HepG2 (cell line): ENCODE measurements around the gene MVB12A. TPM values are rescaled to one million over a fixed set of nuclear protein-coding genes. Genes with fewer than 3 reads are reported as not detected.

Experiments
- BRF2 ChIP-seq: sonication (generic); formaldehyde crosslinking; IDR thresholded peaks from 2 replicates; pipeline ENCODE4 v1.8.1; 2022; ENCODE audit warnings: mild to moderate bottlenecking, missing genetic modification reagents
- E2F1 ChIP-seq: sonication (generic); formaldehyde crosslinking; IDR thresholded peaks from 2 replicates; pipeline ENCODE4 v1.5.0; 2020; ENCODE audit warnings: missing genetic modification reagents
- HNF4A ChIP-seq: sonication (generic); formaldehyde crosslinking; IDR thresholded peaks from 2 replicates; pipeline ENCODE4 v1.4.0; 2020; ENCODE audit warnings: missing genetic modification reagents
- KAT7 ChIP-seq: IDR thresholded peaks from 2 replicates; pipeline ENCODE4 v1.6.1; 2018; ENCODE audit warnings: borderline replicate concordance, missing compliant biosample characterization
- MXD1 ChIP-seq: sonication (generic); formaldehyde crosslinking; IDR thresholded peaks from 2 replicates; pipeline ENCODE4 v1.4.0; 2020; ENCODE audit warnings: mild to moderate bottlenecking, missing genetic modification reagents
- NFE2L1 ChIP-seq: sonication (generic); formaldehyde crosslinking; IDR thresholded peaks from 2 replicates; pipeline ENCODE4 v1.4.0; 2020; ENCODE audit warnings: missing genetic modification reagents, mild to moderate bottlenecking, borderline replicate concordance
- PLRG1 ChIP-seq: fragments of 450-650 bp; conservative IDR thresholded peaks from 2 replicates; pipeline ENCODE4 v1.6.1; 2016
- POGZ ChIP-seq: sonication (generic); formaldehyde crosslinking; IDR thresholded peaks from 2 replicates; pipeline ENCODE4 v1.4.0; 2020; ENCODE audit warnings: mild to moderate bottlenecking, missing genetic modification reagents
- RBFOX2 ChIP-seq: fragments of 200-400 bp; formaldehyde crosslinking; IDR thresholded peaks from 2 replicates; pipeline ENCODE4 v1.6.1; 2017; ENCODE audit warnings: low read depth, mild to moderate bottlenecking, low read length
- ZFP62 ChIP-seq: sonication (generic); formaldehyde crosslinking; IDR thresholded peaks from 2 replicates; pipeline ENCODE4 v1.4.0; 2020; ENCODE audit warnings: missing genetic modification reagents
- ZNF251 ChIP-seq: sonication (generic); formaldehyde crosslinking; IDR thresholded peaks from 2 replicates; pipeline ENCODE4 v1.9.0; 2021; ENCODE audit warnings: mild to moderate bottlenecking, missing genetic modification reagents
- ZNF329 ChIP-seq: sonication (generic); formaldehyde crosslinking; IDR thresholded peaks from 2 replicates; pipeline ENCODE4 v1.9.0; 2021; ENCODE audit warnings: low read depth, mild to moderate bottlenecking, missing genetic modification reagents
- ZNF382 ChIP-seq: sonication (generic); formaldehyde crosslinking; IDR thresholded peaks from 2 replicates; pipeline ENCODE4 v1.5.0; 2020; ENCODE audit warnings: missing genetic modification reagents, mild to moderate bottlenecking, borderline replicate concordance
- ZNF431 ChIP-seq: sonication (generic); formaldehyde crosslinking; IDR thresholded peaks from 2 replicates; pipeline ENCODE4 v1.9.0; 2022; ENCODE audit warnings: missing genetic modification reagents, low read depth, mild to moderate bottlenecking, borderline replicate concordance
- ZNF562 ChIP-seq: sonication (generic); formaldehyde crosslinking; IDR thresholded peaks from 2 replicates; pipeline ENCODE4 v1.8.0; 2022; ENCODE audit warnings: missing genetic modification reagents, borderline replicate concordance
- polyA plus RNA-seq, 8 experiments: library from polyadenylated mRNA; depleted of rRNA in 3 of 8; stranded (reverse) in 7 of 8; unstranded in 1 of 8; fragments of >200 nt; fragmentation: Illumina TruSeq in 4 of 8; extraction: Trizol in 4 of 8; gene quantifications; 2 replicates each; pipeline versions ENCODE4 v1.2.1 to v1.2.3, GENCODE V29; 2011 to 2016; ENCODE audit warnings: low read depth in 4 of 8, missing spikeins in 1 of 8, mixed read lengths in 1 of 8; ENCODE audit not compliant: insufficient read depth in 1 of 8
- total RNA-seq, 5 experiments: library from RNA; depleted of rRNA; stranded (reverse); fragments of >200 nt; fragmentation: Illumina TruSeq; extraction: Trizol; gene quantifications; 2 replicates each; pipeline ENCODE4 v1.2.3, GENCODE V29; 2016; ENCODE audit warnings: low read depth in 1 of 5
- TF ChIP-seq, protein P1 (sequence below): sonication (generic); formaldehyde crosslinking; IDR thresholded peaks from 2 replicates; pipeline ENCODE4 v1.4.0; 2020; ENCODE audit warnings: mild to moderate bottlenecking, missing genetic modification reagents
- TF ChIP-seq, protein P2 (sequence below), 2 experiments: sonication (generic) in 1 of 2; formaldehyde crosslinking in 1 of 2; IDR thresholded peaks; 2 replicates each; pipeline versions ENCODE4 v1.4.0 to v1.6.1; 2016 to 2020; ENCODE audit warnings: borderline replicate concordance in 1 of 2, low read depth in 1 of 2, mild to moderate bottlenecking in 1 of 2, missing genetic modification reagents in 1 of 2
- TF ChIP-seq, protein P3 (sequence below): conservative IDR thresholded peaks from 2 replicates; pipeline ENCODE4 v1.6.1; 2018; ENCODE audit warnings: missing genetic modification reagents

The MVB12A gene
- total and polyA plus RNA-seq, 2 of the 13 experiments (the other 11 are each of a cell fraction or from before 2014, with no cell fraction given), result 35.7 to 36.1 TPM

- TF ChIP-seq, protein P1, sequence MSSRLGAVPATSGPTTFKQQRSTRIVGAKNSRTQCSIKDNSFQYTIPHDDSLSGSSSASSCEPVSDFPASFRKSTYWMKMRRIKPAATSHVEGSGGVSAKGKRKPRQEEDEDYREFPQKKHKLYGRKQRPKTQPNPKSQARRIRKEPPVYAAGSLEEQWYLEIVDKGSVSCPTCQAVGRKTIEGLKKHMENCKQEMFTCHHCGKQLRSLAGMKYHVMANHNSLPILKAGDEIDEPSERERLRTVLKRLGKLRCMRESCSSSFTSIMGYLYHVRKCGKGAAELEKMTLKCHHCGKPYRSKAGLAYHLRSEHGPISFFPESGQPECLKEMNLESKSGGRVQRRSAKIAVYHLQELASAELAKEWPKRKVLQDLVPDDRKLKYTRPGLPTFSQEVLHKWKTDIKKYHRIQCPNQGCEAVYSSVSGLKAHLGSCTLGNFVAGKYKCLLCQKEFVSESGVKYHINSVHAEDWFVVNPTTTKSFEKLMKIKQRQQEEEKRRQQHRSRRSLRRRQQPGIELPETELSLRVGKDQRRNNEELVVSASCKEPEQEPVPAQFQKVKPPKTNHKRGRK, result no peak
- TF ChIP-seq NFE2L1 (CRISPR knock-in tag) (no peak), BRF2 (CRISPR knock-in tag) (peak; percentile 68; the same call in 1 of the 2 replicates), ZNF329 (CRISPR knock-in tag) (peak; percentile 32; the same call in 1 of the 2 replicates), ZNF562 (CRISPR knock-in tag) (no peak), POGZ (CRISPR knock-in tag) (no peak), ZNF251 (CRISPR knock-in tag) (no peak), HNF4A (CRISPR knock-in tag) (0 out of 2 replicates have a peak, but pooled peaks have one; percentile 14), RBFOX2 (peak; percentile 81), E2F1 (CRISPR knock-in tag) (peak; percentile 88), ZNF431 (CRISPR knock-in tag) (no peak), MXD1 (CRISPR knock-in tag) (no peak; the same call in 1 of the 2 replicates), ZFP62 (CRISPR knock-in tag) (no peak), PLRG1 (no peak), ZNF382 (CRISPR knock-in tag) (no peak), KAT7 (CRISPR knock-in tag) (no peak)
- TF ChIP-seq, protein P2, sequence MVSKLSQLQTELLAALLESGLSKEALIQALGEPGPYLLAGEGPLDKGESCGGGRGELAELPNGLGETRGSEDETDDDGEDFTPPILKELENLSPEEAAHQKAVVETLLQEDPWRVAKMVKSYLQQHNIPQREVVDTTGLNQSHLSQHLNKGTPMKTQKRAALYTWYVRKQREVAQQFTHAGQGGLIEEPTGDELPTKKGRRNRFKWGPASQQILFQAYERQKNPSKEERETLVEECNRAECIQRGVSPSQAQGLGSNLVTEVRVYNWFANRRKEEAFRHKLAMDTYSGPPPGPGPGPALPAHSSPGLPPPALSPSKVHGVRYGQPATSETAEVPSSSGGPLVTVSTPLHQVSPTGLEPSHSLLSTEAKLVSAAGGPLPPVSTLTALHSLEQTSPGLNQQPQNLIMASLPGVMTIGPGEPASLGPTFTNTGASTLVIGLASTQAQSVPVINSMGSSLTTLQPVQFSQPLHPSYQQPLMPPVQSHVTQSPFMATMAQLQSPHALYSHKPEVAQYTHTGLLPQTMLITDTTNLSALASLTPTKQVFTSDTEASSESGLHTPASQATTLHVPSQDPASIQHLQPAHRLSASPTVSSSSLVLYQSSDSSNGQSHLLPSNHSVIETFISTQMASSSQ (IDR thresholded peaks at IDR 0.05; ENCODE audit: low read depth), result no peak
- TF ChIP-seq, protein P2 (CRISPR knock-in tag; IDR thresholded peaks at IDR 0.05; ENCODE audit: borderline replicate concordance), result peak; percentile 48; the same call in 1 of the 2 replicates
- TF ChIP-seq, protein P3, sequence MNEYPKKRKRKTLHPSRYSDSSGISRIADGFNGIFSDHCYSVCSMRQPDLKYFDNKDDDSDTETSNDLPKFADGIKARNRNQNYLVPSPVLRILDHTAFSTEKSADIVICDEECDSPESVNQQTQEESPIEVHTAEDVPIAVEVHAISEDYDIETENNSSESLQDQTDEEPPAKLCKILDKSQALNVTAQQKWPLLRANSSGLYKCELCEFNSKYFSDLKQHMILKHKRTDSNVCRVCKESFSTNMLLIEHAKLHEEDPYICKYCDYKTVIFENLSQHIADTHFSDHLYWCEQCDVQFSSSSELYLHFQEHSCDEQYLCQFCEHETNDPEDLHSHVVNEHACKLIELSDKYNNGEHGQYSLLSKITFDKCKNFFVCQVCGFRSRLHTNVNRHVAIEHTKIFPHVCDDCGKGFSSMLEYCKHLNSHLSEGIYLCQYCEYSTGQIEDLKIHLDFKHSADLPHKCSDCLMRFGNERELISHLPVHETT (CRISPR knock-in tag), result peak; percentile 89
Measured at GRCh38 chr19:17419621-17420474, at the start of gene MVB12A (continued).
